ENCODE data around the gene PARVG.

Gene PARVG

DNA sequence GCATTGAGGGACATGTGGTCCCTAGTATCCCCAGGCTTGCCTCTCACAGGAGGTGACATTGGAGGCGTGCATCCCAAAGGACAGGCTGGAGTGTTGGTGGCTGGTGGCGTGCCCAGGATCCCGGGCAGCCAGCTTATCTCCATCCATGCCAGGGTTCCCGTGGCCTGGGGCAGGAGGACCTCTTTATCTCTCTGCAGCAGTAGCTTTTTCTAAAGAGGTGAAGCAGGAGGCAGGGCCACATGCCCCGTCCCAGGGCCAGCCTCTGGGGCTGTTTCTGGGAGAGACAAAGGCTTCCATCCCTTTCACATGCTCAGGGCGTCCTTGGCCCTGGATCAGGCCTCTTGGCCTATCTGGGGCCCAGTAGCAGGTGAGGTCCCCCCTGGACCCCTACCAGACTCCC lies 19.7 kb downstream of the PARVG start:
- Histone ChIP-seq H3K27ac (ENCODE audit: low read depth, low read length) (no peak overlapping the region), H3K4me2 (ENCODE audit: low read length) (no peak overlapping the region), H3K36me3 (ENCODE audit: control insufficient read depth, low read length) (no peaks in the 10 kb centered on the region), H3K4me3 (ENCODE audit: low read length) (no peak overlapping the region), H3K4me1 (ENCODE audit: control insufficient read depth, low read length) (peaks cover 23% of the 10 kb centered on the region), H3K79me2 (ENCODE audit: control insufficient read depth, low read length) (no peaks in the 10 kb centered on the region), H3K9me2 (replicated peaks; ENCODE audit: control insufficient read depth, low read length) (no peaks in the 10 kb centered on the region), H3K27me3 (ENCODE audit: control insufficient read depth, low read length) (no peaks in the 10 kb centered on the region; the same call in 1 of the 2 replicates), H3K9me3 (ENCODE audit: control insufficient read depth, insufficient read depth, low read length) (no peaks in the 10 kb centered on the region), H3F3A (ENCODE audit: control insufficient read depth, insufficient read depth) (no peaks in the 10 kb centered on the region), H4K20me1 (ENCODE audit: control insufficient read depth, insufficient read depth, low read depth, low read length) (no peaks in the 10 kb centered on the region)
- TF ChIP-seq, protein P1, sequence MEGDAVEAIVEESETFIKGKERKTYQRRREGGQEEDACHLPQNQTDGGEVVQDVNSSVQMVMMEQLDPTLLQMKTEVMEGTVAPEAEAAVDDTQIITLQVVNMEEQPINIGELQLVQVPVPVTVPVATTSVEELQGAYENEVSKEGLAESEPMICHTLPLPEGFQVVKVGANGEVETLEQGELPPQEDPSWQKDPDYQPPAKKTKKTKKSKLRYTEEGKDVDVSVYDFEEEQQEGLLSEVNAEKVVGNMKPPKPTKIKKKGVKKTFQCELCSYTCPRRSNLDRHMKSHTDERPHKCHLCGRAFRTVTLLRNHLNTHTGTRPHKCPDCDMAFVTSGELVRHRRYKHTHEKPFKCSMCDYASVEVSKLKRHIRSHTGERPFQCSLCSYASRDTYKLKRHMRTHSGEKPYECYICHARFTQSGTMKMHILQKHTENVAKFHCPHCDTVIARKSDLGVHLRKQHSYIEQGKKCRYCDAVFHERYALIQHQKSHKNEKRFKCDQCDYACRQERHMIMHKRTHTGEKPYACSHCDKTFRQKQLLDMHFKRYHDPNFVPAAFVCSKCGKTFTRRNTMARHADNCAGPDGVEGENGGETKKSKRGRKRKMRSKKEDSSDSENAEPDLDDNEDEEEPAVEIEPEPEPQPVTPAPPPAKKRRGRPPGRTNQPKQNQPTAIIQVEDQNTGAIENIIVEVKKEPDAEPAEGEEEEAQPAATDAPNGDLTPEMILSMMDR (IDR thresholded peaks at IDR 0.05; ENCODE audit: low read depth, low read length, poor library complexity, severe bottlenecking): no peak
- TF ChIP-seq EZH2phosphoT487 (IDR thresholded peaks at IDR 0.05; ENCODE audit: borderline replicate concordance, low read length): no peak

DNA sequence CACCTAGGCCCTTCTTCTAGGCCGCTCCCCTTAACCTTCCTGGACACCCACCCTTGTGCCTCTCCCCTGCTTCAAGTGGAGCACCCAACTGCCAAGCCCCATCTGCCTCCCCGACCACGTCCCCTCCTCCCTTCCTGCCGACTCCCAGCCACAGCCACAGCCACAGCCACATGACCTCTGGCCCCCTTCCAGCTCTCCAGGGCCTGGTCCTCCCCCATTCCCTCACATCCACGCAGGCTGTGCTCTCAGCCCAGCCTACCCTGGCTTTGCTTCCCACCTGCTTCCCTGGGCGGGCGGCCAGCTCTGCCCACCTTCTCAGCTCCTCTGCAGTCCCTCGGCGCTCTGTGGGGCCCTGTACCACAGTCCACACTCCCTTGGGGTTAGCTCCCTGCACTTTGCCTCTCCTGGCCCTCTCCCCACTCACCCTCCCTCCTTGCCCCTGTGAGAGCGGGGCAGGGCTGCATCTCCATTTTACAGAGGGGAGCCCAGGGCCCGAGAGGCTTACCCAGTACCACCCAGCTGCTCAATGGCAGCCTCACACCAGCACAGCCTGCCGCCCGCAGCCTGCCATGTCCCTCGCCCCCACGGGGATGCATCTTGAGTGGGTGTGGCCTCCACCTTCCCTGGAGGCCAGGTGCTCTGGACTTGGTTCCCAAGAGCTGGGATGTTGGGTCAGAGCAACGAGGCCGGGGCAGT lies 20.3 kb downstream of the PARVG start:
- Histone ChIP-seq H4K20me1 (ENCODE audit: control insufficient read depth, insufficient read depth, low read depth, low read length) (no peaks in the 10 kb centered on the region), H3K79me2 (ENCODE audit: control insufficient read depth, low read length) (no peaks in the 10 kb centered on the region), H3K27me3 (ENCODE audit: control insufficient read depth, low read length) (no peaks in the 10 kb centered on the region; the same call in 1 of the 2 replicates), H3K36me3 (ENCODE audit: control insufficient read depth, low read length) (no peaks in the 10 kb centered on the region), H3K4me1 (ENCODE audit: control insufficient read depth, low read length) (peaks cover 23% of the 10 kb centered on the region), H3K4me3 (ENCODE audit: low read length) (no peak overlapping the region), H3K9me2 (replicated peaks; ENCODE audit: control insufficient read depth, low read length) (no peaks in the 10 kb centered on the region), H3K9me3 (ENCODE audit: control insufficient read depth, insufficient read depth, low read length) (no peaks in the 10 kb centered on the region), H3F3A (ENCODE audit: control insufficient read depth, insufficient read depth) (no peaks in the 10 kb centered on the region), H3K4me2 (ENCODE audit: low read length) (no peak overlapping the region), H3K27ac (ENCODE audit: low read depth, low read length) (no peak overlapping the region)
- no peak for TF ChIP-seq EZH2phosphoT487 (IDR thresholded peaks at IDR 0.05; ENCODE audit: borderline replicate concordance, low read length)
- TF ChIP-seq, protein P1 (IDR thresholded peaks at IDR 0.05; ENCODE audit: low read depth, low read length, poor library complexity, severe bottlenecking): no peak

GRCh38 chr22:44201665-44202064 lies 20.9 kb downstream of the PARVG start:
- TF ChIP-seq EZH2phosphoT487 (IDR thresholded peaks at IDR 0.05; ENCODE audit: borderline replicate concordance, low read length): no peak
- TF ChIP-seq, protein P1 (IDR thresholded peaks at IDR 0.05; ENCODE audit: low read depth, low read length, poor library complexity, severe bottlenecking): no peak
- H4K20me1 ChIP-seq (ENCODE audit: control insufficient read depth, insufficient read depth, low read depth, low read length): no peaks in the 10 kb centered on the region
- H3K27me3 ChIP-seq (ENCODE audit: control insufficient read depth, low read length): no peaks in the 10 kb centered on the region; the same call in 1 of the 2 replicates

More at GRCh38 chr22:44201665-44202064, 20.9 kb downstream of the PARVG start:
- no peak overlapping the region for H3K27ac ChIP-seq (ENCODE audit: low read depth, low read length)
- no peaks in the 10 kb centered on the region for H3F3A ChIP-seq (ENCODE audit: control insufficient read depth, insufficient read depth)
- H3K36me3 ChIP-seq (ENCODE audit: control insufficient read depth, low read length): no peaks in the 10 kb centered on the region
- no peaks in the 10 kb centered on the region for H3K79me2 ChIP-seq (ENCODE audit: control insufficient read depth, low read length)
- no peak overlapping the region for H3K4me2 ChIP-seq (ENCODE audit: low read length)
- H3K4me3 ChIP-seq (ENCODE audit: low read length): no peak overlapping the region
- H3K4me1 ChIP-seq (ENCODE audit: control insufficient read depth, low read length): peaks cover 27% of the 10 kb centered on the region
- no peaks in the 10 kb centered on the region for H3K9me3 ChIP-seq (ENCODE audit: control insufficient read depth, insufficient read depth, low read length)
- no peaks in the 10 kb centered on the region for H3K9me2 ChIP-seq (replicated peaks; ENCODE audit: control insufficient read depth, low read length)
